ENCODE results near the gene ZNF684. TPM values are rescaled to one million over a fixed set of nuclear protein-coding genes. Genes with fewer than 3 reads are reported as not detected.
"Not testable (repeated sequence)": the region's sequence is repeated elsewhere in the genome, so short reads cannot be mapped to it uniquely, and the experiment has no call there.

Gene ZNF684
- total RNA-seq, 3 donors from 2014 or later: 4.0 to 8.2 (median 5.9) TPM

DNA sequence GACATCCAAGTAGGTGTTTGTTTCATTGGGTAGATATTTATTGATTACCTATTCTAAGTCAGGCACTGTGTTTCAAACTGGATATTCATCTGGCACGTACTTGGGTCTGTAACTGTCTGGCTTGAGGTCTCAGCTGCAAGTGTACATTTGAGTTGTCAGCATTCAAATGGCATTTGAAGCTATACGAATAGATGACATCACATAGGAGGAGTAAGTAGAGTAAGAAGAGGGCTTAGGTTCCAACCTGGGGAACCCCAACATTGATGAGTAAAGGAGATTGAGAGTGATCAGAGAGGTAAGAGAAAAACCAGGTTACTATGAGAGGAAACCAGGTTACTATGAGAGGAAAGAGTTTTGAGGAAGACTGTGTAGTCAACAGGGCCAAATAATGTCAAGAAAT, 30.7 kb downstream of the ZNF684 start:
- H3K27ac ChIP-seq: no peak overlapping the region
- no peak for TF ChIP-seq POLR2AphosphoS5 (IDR thresholded peaks at IDR 0.05)
- TF ChIP-seq, protein P1, sequence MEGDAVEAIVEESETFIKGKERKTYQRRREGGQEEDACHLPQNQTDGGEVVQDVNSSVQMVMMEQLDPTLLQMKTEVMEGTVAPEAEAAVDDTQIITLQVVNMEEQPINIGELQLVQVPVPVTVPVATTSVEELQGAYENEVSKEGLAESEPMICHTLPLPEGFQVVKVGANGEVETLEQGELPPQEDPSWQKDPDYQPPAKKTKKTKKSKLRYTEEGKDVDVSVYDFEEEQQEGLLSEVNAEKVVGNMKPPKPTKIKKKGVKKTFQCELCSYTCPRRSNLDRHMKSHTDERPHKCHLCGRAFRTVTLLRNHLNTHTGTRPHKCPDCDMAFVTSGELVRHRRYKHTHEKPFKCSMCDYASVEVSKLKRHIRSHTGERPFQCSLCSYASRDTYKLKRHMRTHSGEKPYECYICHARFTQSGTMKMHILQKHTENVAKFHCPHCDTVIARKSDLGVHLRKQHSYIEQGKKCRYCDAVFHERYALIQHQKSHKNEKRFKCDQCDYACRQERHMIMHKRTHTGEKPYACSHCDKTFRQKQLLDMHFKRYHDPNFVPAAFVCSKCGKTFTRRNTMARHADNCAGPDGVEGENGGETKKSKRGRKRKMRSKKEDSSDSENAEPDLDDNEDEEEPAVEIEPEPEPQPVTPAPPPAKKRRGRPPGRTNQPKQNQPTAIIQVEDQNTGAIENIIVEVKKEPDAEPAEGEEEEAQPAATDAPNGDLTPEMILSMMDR (IDR thresholded peaks at IDR 0.05): no peak
- no peak for TF ChIP-seq POLR2A (IDR thresholded peaks at IDR 0.05)
- no peaks in the 10 kb centered on the region for H3K27me3 ChIP-seq
- H3K36me3 ChIP-seq: no peaks in the 10 kb centered on the region
- intact Hi-C loops (cut with DNase I; ENCODE audit: low total_unique reads): no loop called here
- H3K9me3 ChIP-seq: no peaks in the 10 kb centered on the region
- H3K4me3 ChIP-seq: no peak overlapping the region
- no peak for DNase-seq (ENCODE audit: low spot score in 2 of 2)
- no peaks in the 10 kb centered on the region for H3K4me1 ChIP-seq

DNA sequence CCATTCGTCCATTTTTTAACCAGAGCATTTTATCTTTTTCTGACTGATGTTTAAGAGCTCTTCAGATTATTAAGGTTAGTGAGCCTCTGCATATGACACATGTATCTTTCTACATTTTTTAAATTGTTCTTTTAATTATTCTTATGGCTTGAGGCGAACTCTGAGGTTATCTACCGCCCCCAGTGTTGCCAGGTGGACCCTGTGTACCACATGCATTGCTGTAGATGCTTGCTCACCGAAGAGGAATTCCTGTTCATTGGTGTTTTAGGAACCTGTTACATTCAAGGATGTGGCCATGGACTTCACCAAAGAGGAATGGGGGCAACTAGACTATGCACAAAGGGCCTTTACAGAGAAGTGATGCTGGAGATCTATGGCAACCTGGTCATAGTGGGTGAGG, 31.8 kb downstream of the ZNF684 start:
- TF ChIP-seq, protein P1 (IDR thresholded peaks at IDR 0.05): no peak
- no peak for TF ChIP-seq POLR2A (IDR thresholded peaks at IDR 0.05)
- no peak for TF ChIP-seq POLR2AphosphoS5 (IDR thresholded peaks at IDR 0.05)
- Histone ChIP-seq H3K27me3 (no peaks in the 10 kb centered on the region), H3K4me1 (no peaks in the 10 kb centered on the region), H3K27ac (no peak overlapping the region), H3K9me3 (no peaks in the 10 kb centered on the region), H3K4me3 (no peak overlapping the region), H3K36me3 (peaks cover 3% of the 10 kb centered on the region)
- DNase-seq (ENCODE audit: low spot score in 2 of 2): no peak
- intact Hi-C loops (cut with DNase I; ENCODE audit: low total_unique reads): no loop called here

DNA sequence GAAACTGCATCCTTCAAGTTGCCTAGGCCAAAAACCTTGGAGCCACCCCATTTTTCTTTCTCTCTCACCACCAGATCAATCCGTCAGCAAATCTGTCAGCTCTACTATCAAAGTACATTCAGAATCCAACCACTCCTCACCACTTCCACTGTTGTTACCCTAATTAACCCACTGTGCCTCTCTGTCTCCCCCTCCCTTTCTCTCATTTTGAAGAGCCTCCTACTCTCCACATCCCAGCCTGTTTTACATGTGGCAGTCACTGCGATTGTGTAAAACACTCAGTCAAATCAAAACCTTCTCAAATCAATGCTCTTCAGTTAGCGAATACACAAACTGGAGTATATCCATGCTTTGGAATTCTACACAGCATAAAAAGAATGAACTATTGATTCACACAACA, 33.1 kb downstream of the ZNF684 start:
- no peak overlapping the region for H3K27ac ChIP-seq
- TF ChIP-seq, protein P1 (IDR thresholded peaks at IDR 0.05): no peak
- TF ChIP-seq POLR2AphosphoS5 (IDR thresholded peaks at IDR 0.05) (no peak), POLR2A (IDR thresholded peaks at IDR 0.05) (no peak)
- H3K4me3 ChIP-seq: no peak overlapping the region
- no peaks in the 10 kb centered on the region for H3K9me3 ChIP-seq
- no peak for DNase-seq (ENCODE audit: low spot score in 2 of 2)
- intact Hi-C loops (cut with DNase I; ENCODE audit: low total_unique reads): no loop called here
- H3K27me3 ChIP-seq: no peaks in the 10 kb centered on the region
- H3K4me1 ChIP-seq: no peaks in the 10 kb centered on the region
- H3K36me3 ChIP-seq: peaks cover 3% of the 10 kb centered on the region

DNA sequence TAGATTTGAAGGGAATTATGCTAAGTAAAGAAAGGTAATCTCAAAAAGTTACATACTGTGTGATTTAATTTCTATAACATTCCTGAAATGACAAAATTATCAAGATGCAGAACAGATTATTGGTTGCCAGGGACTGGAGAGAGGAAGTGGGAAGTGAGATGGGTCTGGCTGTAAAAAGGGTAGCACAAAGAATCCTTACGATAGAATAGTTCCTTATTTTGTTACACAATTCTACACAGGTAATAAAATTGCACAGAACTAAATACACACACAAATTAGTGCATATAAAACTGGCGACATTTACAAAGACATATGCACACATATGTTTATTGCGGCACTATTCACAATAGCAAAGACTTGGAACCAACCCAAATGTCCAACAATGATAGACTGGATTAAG, 33.5 kb downstream of the ZNF684 start:
- no peak for DNase-seq (ENCODE audit: low spot score in 2 of 2)
- TF ChIP-seq POLR2A (IDR thresholded peaks at IDR 0.05): no peak
- no peak for TF ChIP-seq POLR2AphosphoS5 (IDR thresholded peaks at IDR 0.05)
- TF ChIP-seq, protein P1 (IDR thresholded peaks at IDR 0.05): no peak
- Histone ChIP-seq H3K36me3 (peaks cover 3% of the 10 kb centered on the region), H3K4me1 (no peaks in the 10 kb centered on the region), H3K27ac (no peak overlapping the region), H3K27me3 (no peaks in the 10 kb centered on the region), H3K9me3 (no peaks in the 10 kb centered on the region), H3K4me3 (no peak overlapping the region)
- intact Hi-C loops (cut with DNase I; ENCODE audit: low total_unique reads): no loop called here

DNA sequence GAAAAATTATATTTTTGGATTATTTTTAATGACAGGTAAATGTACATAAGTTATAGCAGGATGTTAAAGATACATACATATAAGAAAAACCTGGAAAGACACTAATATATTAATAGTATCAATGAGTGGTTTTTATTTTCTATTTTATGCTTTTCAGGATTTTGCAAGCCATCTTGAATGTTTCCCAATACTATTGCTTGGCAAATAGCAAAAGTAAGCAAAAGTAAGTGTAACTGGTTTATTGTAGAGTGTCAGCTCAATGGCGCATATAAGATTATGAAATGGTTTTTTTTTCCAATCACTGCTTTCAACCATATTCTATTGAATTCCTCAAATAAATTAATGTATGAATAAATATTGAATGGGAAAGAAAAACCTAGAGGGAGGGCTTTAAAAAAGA, 36.4 kb downstream of the ZNF684 start:
- H3K36me3 ChIP-seq: peaks cover 3% of the 10 kb centered on the region
- H3K4me1 ChIP-seq: no peaks in the 10 kb centered on the region
- TF ChIP-seq POLR2A (IDR thresholded peaks at IDR 0.05) (no peak), POLR2AphosphoS5 (IDR thresholded peaks at IDR 0.05) (no peak)
- TF ChIP-seq, protein P1 (IDR thresholded peaks at IDR 0.05): no peak
- H3K9me3 ChIP-seq: no peaks in the 10 kb centered on the region
- H3K4me3 ChIP-seq: no peak overlapping the region
- H3K27ac ChIP-seq: no peak overlapping the region
- H3K27me3 ChIP-seq: no peaks in the 10 kb centered on the region
- intact Hi-C loops (cut with DNase I; ENCODE audit: low total_unique reads): no loop called here
- no peak for DNase-seq (ENCODE audit: low spot score in 2 of 2)

DNA sequence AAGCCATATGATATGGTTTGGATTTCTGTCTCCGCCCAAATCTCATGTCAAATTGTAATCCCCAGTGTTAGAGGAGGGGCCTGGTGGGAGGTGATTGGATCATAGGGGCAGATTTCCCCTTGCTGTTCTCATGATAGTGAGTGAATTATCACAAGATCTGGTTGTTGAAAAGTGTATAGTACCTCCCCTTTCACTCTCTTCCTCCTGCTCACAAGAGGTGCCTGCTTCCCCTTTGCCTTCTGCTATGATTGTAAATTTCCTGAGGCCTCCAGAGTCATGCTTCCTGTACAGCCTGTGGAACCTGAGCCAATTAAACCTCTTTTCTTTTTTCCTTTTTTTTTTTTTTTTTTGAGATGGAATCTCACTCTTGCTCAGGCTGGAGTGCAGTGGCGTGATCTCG, 43.4 kb downstream of the ZNF684 start:
- H3K27ac ChIP-seq; H3K9me3 ChIP-seq; intact Hi-C loops (cut with DNase I; ENCODE audit: low total_unique reads); DNase-seq (ENCODE audit: low spot score in 2 of 2); H3K4me1 ChIP-seq; H3K4me3 ChIP-seq; H3K36me3 ChIP-seq; H3K27me3 ChIP-seq: not testable (repeated sequence)

Measured in breast epithelium (tissue), 4 donors.